Measurements from ENCODE around the gene COPZ2.

GRCh38 chr17:48025904-48026501, 11.6 kb downstream of the COPZ2 start:
- TF ChIP-seq ZBTB17 (tag by site-specific recombination; IDR thresholded peaks at IDR 0.05) (no peak), KLF9 (tag by site-specific recombination; IDR thresholded peaks at IDR 0.05; ENCODE audit: low read depth) (no peak), ZNF510 (tag by site-specific recombination; IDR thresholded peaks at IDR 0.05; ENCODE audit: insufficient replicate concordance) (no peak), ZNF394 (tag by site-specific recombination; IDR thresholded peaks at IDR 0.05; ENCODE audit: borderline replicate concordance) (no peak), KLF10 (tag by site-specific recombination; IDR thresholded peaks at IDR 0.05) (no peak), YY2 (tag by site-specific recombination; IDR thresholded peaks at IDR 0.05) (no peak), REPIN1 (tag by site-specific recombination; IDR thresholded peaks at IDR 0.05; ENCODE audit: low read depth) (no peak), OVOL3 (tag by site-specific recombination; IDR thresholded peaks at IDR 0.05) (no peak), CTCF (tag by site-specific recombination; IDR thresholded peaks at IDR 0.05) (no peak), ZEB2 (tag by site-specific recombination; IDR thresholded peaks at IDR 0.05) (no peak), MYNN (tag by site-specific recombination; IDR thresholded peaks at IDR 0.05; ENCODE audit: borderline replicate concordance) (no peak), ZNF274 (IDR thresholded peaks at IDR 0.05; ENCODE audit: low read length) (no peak), ZNF274 (tag by site-specific recombination; IDR thresholded peaks at IDR 0.05; ENCODE audit: borderline replicate concordance) (no peak)
